ENCODE measurements around the gene ART1. TPM values are rescaled to one million over a fixed set of nuclear protein-coding genes. Genes with fewer than 3 reads are reported as not detected.

The ART1 gene
- total RNA-seq, 1 experiment from 2014 or later = not detected

DNA sequence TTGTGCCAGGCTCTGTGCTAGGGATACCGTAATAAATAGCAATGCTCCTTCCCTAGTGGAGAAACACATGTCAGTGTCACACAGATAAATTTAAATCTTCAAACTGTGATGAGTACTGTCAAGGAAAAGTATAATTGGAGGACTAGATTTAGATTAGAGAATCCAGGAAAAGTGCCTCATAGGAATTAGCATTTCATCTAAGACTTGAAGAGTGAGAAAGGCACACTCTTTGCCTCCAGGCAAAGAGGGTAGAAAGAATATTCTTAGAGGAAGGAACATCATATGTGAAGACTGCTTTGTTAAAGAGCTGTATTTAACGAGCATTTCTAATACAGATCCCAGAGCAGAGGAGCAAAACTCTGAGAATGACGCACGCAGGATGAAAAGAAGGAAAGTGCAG is 34.1 kb upstream of the ART1 start:
- Histone ChIP-seq H2BK5ac (ENCODE audit: insufficient read length, low read length) (no peak overlapping the region), H3T11ph (ENCODE audit: low read length) (no peak overlapping the region), H4K5ac (ENCODE audit: insufficient read length, low read depth, low read length) (no peak overlapping the region), H3K4ac (ENCODE audit: low read depth, low read length) (no peak overlapping the region), H3K18ac (ENCODE audit: insufficient read length, low read depth, low read length) (no peak overlapping the region), H2BK15ac (ENCODE audit: low read depth, low read length) (no peak overlapping the region), H3K4me2 (ENCODE audit: insufficient read depth, insufficient read length, low read length) (no peak overlapping the region), H2BK120ac (ENCODE audit: low read depth, low read length, poor library complexity, severe bottlenecking) (no peak overlapping the region), H3K79me2 (ENCODE audit: insufficient read depth, low read length) (no peaks in the 10 kb centered on the region), H3K4me1 (ENCODE audit: insufficient read depth, low read length) (no peaks in the 10 kb centered on the region), H3K79me1 (ENCODE audit: insufficient read depth, low read depth, low read length, poor library complexity, severe bottlenecking) (no peaks in the 10 kb centered on the region), H3K27me3 (ENCODE audit: insufficient read depth, low read length) (no peaks in the 10 kb centered on the region), H3K14ac (ENCODE audit: insufficient read depth, low read length) (no peak overlapping the region), H4K20me1 (ENCODE audit: control insufficient read depth, insufficient read depth, insufficient read length) (no peaks in the 10 kb centered on the region), H2BK12ac (ENCODE audit: insufficient read length, low read depth, low read length) (no peak overlapping the region), H4K8ac (replicated peaks; ENCODE audit: insufficient read length, low read depth, low read length) (no peak overlapping the region), H4K91ac (ENCODE audit: insufficient read length, low read depth, low read length) (no peak overlapping the region), H2AFZ (ENCODE audit: low read length) (no peak overlapping the region), H3K9ac (ENCODE audit: extremely low read depth, insufficient read length, low read length) (no peak overlapping the region), H2AK5ac (ENCODE audit: insufficient read length, low read length) (no peak overlapping the region), H3K9me3 (ENCODE audit: control insufficient read depth, low read depth, low read length) (no peaks in the 10 kb centered on the region), H3K23me2 (ENCODE audit: insufficient read length, low read depth, low read length, poor library complexity, severe bottlenecking) (no peaks in the 10 kb centered on the region), H3K56ac (ENCODE audit: insufficient read length, low read depth, low read length) (no peak overlapping the region), H3K27ac (ENCODE audit: insufficient read length, low read depth, low read length) (no peak overlapping the region), H2BK20ac (ENCODE audit: low read depth, low read length, poor library complexity, severe bottlenecking) (no peak overlapping the region), H3K23ac (ENCODE audit: insufficient read length, low read depth, low read length) (no peak overlapping the region)
- Mint-ChIP-seq H3K4me1 (peaks cover 2% of the 10 kb centered on the region in 2 experiments; a peak in 3 of 4 replicates), H3K27me3 (ENCODE audit: low read depth) (no peaks in the 10 kb centered on the region), H3K36me3 (ENCODE audit: insufficient read depth in 1 of 3, low read depth in 3 of 3) (no peaks in the 10 kb centered on the region), H3K27ac (no peak overlapping the region), H3K9me3 (no peaks in the 10 kb centered on the region), H3K4me3 (no peak overlapping the region)
- TF ChIP-seq, protein P1, sequence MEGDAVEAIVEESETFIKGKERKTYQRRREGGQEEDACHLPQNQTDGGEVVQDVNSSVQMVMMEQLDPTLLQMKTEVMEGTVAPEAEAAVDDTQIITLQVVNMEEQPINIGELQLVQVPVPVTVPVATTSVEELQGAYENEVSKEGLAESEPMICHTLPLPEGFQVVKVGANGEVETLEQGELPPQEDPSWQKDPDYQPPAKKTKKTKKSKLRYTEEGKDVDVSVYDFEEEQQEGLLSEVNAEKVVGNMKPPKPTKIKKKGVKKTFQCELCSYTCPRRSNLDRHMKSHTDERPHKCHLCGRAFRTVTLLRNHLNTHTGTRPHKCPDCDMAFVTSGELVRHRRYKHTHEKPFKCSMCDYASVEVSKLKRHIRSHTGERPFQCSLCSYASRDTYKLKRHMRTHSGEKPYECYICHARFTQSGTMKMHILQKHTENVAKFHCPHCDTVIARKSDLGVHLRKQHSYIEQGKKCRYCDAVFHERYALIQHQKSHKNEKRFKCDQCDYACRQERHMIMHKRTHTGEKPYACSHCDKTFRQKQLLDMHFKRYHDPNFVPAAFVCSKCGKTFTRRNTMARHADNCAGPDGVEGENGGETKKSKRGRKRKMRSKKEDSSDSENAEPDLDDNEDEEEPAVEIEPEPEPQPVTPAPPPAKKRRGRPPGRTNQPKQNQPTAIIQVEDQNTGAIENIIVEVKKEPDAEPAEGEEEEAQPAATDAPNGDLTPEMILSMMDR (conservative IDR thresholded peaks at IDR 0.05) = no peak
- WGBS (ENCODE audit: extremely low coverage, insufficient read length, low lambda C conversion rate) = no CpG with 5 or more reads among the region's 4 CpGs
- DNase-seq = no peak
